ENCODE data around the gene TM7SF3.
"Not testable (repeated sequence)": the region's sequence is repeated elsewhere in the genome, so short reads cannot be mapped to it uniquely, and the experiment has no call there.

Gene TM7SF3, protein sequence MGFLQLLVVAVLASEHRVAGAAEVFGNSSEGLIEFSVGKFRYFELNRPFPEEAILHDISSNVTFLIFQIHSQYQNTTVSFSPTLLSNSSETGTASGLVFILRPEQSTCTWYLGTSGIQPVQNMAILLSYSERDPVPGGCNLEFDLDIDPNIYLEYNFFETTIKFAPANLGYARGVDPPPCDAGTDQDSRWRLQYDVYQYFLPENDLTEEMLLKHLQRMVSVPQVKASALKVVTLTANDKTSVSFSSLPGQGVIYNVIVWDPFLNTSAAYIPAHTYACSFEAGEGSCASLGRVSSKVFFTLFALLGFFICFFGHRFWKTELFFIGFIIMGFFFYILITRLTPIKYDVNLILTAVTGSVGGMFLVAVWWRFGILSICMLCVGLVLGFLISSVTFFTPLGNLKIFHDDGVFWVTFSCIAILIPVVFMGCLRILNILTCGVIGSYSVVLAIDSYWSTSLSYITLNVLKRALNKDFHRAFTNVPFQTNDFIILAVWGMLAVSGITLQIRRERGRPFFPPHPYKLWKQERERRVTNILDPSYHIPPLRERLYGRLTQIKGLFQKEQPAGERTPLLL

GRCh38 chr12:27014085-27014858 lies at the start of gene TM7SF3:
Gene TM7SF3, minus strand, starts transcription at chr12:27014384. Its CDS starts 216 bp downstream, at chr12:27014168.
- peak; percentile 90 for DNase-seq

DNA sequence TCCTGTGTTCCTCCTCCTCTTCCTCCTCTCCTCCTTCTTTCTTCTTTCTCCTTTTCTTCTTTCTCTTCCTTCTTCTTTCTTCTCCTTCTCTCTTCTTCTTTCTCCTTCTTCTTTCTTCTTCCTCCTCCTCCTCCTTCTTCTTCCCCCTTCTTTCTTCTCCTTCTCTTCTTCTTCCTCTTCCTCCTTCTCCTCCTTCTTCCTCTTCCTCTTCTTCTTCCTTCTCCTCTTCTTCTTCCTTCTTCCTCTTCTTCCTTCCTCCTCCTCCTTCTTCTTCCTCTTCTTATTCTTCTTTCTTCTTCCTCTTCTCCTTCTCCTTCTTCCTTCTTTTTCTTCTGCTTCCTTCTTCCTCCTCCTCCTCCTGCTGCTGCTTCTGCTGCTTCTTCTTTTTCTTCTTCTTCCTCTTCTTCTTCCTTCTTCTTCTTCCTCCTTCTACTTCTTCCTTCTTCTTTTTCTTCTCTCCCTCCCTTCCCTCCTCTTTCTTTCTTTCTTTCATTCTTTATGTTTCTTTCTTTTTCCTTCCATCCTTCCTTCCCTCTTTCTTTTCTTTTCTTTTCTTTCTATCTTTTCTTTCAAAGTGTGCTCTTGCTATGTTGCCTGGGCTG lies 49.2 kb upstream of the TM7SF3 start:
- DNase-seq, result no peak

- DNase-seq, result no peak
Observed at GRCh38 chr12:27061317-27061716, 47.1 kb upstream of the TM7SF3 start.

- no peak for DNase-seq
Observed at GRCh38 chr12:27060740-27061139, 46.6 kb upstream of the TM7SF3 start.

DNA sequence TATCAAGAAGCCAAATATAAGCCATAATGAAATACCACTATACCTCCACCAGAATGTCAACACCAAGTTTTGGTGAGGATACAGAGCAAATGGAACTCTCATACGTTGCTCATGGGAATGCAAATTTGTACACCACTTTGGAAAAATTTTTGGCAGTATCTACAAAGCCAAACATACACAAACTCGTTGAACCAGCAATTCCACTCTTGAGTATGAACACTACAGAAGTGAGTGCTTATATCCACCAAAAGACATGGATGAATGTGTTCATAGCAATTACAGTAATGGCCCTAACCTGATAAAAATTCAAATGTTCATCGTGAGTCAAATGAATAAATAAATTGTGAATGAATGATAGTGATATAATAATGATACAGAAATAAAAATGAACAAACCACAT lies 43.4 kb upstream of the TM7SF3 start:
- no peak for DNase-seq

DNA sequence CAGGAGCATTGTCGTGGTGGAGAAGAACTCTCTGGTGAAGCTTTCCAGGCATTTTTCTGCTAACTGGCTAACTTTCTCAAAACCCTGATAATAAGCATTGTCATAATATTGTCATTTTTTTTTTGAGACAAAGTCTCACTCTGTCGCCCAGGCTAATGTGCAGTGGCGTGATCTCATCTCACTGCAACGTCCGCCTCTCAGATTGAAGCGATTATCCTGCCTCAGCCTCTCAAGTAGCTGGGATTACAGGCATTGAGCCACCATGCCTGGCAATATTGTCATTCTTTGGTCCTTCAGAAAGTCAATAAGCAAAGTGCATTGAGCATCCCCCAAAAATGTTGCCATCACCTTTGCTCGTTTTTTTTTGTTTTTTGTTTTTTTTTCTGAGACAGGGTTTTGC lies 41.8 kb upstream of the TM7SF3 start:
- DNase-seq, result no peak

- DNase-seq, result no peak
Observed at GRCh38 chr12:27052742-27053141, 38.6 kb upstream of the TM7SF3 start.

DNA sequence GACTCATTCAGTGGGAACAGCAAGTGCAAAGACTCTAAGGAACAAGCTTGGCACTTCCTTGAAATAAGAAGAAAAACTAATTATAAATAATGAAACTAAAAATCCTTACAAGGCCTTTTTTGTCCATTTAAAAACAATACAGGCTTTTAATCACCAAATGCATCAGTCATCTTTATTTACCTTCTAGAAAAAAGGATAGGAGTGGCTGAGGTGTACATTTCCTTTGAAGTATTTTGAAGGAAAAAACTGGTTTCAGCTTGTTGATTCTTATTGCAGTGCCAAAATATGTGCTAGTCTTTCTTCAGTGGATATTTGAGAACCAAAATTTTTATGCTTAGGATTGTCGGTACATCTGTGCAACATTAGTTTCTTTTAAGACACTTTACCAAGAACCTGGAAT lies 38.0 kb upstream of the TM7SF3 start:
- DNase-seq, result no peak

- DNase-seq, result no peak
Observed at GRCh38 chr12:27048822-27049752, 34.9 kb upstream of the TM7SF3 start.

DNA sequence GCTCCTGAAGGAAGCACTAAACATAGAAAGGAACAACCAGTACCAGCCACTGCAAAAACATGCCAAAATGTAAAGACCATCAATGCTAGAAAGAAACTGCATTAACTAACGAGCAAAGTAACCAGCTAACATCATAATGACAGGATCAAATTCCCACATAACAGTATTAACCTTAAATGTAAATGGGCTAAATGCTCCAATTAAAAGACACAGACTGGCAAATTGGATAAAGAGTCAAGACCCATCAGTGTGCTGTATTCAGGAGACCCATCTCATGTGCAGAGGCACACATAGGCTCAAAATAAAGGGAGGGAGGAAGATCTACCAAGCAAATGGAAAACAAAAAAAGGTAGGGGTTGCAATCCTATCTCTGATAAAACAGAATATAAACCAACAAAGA lies 27.8 kb upstream of the TM7SF3 start:
- not testable (repeated sequence) for DNase-seq

- not testable (repeated sequence) for DNase-seq
Observed at GRCh38 chr12:27040637-27041036, 26.5 kb upstream of the TM7SF3 start.

- DNase-seq, result peak; percentile 34
Observed at GRCh38 chr12:27034607-27035293, 20.6 kb upstream of the TM7SF3 start.

- DNase-seq, result no peak
Observed at GRCh38 chr12:27032679-27033078, 18.5 kb upstream of the TM7SF3 start.

GRCh38 chr12:27031531-27031930 lies 17.3 kb upstream of the TM7SF3 start:
- DNase-seq, result no peak

DNA sequence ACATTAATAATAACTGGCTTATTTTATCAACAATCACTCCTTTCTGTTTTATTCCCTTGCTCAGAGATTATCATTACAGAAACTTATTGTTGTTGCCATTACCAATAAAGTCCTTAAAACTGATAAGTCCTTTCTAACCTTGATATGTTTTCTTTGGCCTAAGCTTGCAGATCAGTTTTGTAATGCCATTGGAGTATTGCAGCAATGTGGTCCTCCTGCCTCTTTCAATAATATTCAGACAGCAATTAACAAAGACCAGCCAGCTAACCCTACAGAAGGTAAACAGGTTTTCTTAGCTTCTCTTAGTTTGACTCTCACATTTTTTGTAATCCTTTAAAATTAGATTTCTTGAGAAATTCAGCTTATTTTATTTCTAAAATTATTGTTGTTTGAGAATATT lies 12.1 kb upstream of the TM7SF3 start:
- no peak for DNase-seq

DNA sequence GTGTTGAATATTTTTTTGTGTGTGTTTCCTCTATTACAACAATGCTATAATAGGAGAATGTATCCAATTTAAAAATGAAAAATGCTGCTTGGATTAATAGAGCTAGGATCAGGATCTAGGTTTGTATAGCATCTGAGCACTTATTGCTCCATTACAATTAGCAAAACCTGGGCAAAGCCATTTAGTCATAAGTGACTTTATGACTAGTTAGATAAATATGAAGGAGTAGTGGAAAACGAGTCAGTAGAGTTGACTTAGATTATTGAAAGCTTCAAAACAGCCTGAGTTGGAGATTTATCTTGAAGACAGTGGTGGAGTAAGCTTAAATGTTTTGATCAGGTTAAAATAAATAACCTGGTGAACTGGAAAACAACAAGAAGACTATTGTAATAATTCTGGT lies 10.9 kb upstream of the TM7SF3 start:
- DNase-seq, result no peak

GRCh38 chr12:27024291-27024690 lies 10.1 kb upstream of the TM7SF3 start:
- no peak for DNase-seq

GRCh38 chr12:27020761-27021160 lies 6.6 kb upstream of the TM7SF3 start:
- DNase-seq, result no peak

DNA sequence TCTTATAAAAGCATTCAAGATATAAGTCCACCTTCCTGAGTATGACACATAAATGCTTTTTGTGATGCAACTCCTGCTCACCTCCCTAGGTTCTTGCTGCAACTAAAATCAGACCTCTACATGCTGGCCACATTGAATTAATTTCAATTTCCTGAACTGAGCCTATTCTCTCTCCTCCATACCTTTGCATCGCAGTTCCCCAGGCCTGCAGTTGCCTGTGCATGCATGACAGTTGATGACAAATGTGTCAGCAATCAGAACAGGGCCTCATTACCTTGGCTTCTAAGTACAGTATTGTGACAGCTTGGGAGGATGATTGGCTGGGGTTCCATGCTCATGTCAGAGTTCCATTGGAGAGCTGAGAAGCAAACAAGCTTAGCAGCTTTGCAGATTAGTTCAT lies 3.9 kb upstream of the TM7SF3 start:
- no peak for DNase-seq

GRCh38 chr12:27017163-27017823 lies 3.1 kb upstream of the TM7SF3 start:
- DNase-seq, result not testable (repeated sequence)

DNA sequence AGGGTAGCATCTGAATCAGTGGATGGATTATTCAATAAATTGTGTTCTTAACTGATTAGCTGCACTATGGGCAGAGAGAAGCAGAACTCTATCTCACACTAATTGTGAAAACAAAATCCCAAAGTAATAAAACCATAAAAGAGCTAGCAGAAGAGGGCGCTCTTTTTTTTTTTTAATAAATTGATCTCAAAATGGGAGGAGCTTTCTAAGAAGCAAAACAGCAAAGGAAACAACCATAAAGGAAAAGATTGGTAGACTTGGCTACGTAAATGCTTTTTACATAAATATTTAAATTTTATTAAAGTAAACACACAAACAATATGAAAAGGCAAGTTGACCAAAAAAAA lies 1.5 kb upstream of the TM7SF3 start:
- no peak for DNase-seq
